ENCODE results near the gene COG1. TPM values are rescaled to one million over a fixed set of nuclear protein-coding genes. Genes with fewer than 3 reads are reported as not detected.

The COG1 gene
- total RNA-seq, 1 donor from 2014 or later, result 35.9 TPM

GRCh38 chr17:73200476-73200875 is 7.6 kb downstream of the COG1 start:
- no peak for DNase-seq (ENCODE audit: low spot score in 2 of 2)
- Histone ChIP-seq H3K4me1 (no peaks in the 10 kb centered on the region), H3K27me3 (no peaks in the 10 kb centered on the region), H3K27ac (no peak overlapping the region), H3K36me3 (peaks cover 83 to 92% of the 10 kb centered on the region in 2 donors), H3K9me3 (no peaks in the 10 kb centered on the region), H3K4me3 (no peak overlapping the region)
- no peak for TF ChIP-seq CTCF (IDR thresholded peaks at IDR 0.05)
- intact Hi-C loops (cut with DNase I), result no loop called here

DNA sequence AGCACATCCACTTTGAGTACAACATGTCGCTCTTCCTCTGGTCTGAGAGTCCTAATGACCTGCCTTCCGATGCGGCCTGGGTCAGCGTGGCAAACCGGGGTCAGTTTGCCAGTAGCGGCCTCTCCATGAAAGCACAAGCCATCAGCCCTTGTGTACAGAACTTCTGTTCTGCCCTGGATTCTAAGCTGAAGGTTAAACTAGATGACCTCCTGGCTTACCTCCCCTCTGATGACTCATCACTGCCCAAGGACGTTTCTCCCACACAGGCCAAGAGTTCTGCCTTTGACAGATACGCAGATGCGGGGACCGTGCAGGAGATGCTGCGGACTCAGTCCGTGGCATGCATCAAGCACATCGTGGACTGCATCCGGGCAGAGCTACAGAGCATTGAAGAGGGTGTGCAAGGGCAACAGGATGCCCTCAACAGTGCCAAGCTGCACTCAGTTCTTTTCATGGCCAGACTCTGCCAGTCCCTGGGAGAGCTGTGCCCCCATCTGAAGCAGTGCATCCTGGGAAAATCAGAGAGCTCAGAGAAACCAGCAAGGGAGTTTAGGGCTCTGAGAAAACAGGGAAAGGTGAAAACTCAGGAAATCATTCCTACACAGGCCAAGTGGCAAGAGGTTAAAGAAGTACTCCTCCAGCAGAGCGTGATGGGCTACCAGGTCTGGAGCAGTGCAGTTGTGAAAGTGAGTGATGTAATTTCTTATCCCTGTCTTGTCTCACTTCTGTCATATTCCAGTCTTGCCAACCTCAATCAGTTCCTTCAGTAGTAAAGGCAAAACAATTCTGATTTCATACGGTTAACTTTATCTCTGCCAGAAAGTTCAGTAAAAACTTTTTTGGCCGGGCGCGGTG is 8.6 kb downstream of the COG1 start:
- no peaks in the 10 kb centered on the region for H3K27me3 ChIP-seq
- H3K4me3 ChIP-seq, result no peak overlapping the region
- intact Hi-C loops (cut with DNase I), result no loop called here
- TF ChIP-seq CTCF (IDR thresholded peaks at IDR 0.05), result no peak
- no peak for DNase-seq (ENCODE audit: low spot score in 2 of 2)
- H3K27ac ChIP-seq, result no peak overlapping the region
- H3K4me1 ChIP-seq, result no peaks in the 10 kb centered on the region
- no peaks in the 10 kb centered on the region for H3K9me3 ChIP-seq
- H3K36me3 ChIP-seq, result peaks cover 92 to 100% of the 10 kb centered on the region in 2 donors

DNA sequence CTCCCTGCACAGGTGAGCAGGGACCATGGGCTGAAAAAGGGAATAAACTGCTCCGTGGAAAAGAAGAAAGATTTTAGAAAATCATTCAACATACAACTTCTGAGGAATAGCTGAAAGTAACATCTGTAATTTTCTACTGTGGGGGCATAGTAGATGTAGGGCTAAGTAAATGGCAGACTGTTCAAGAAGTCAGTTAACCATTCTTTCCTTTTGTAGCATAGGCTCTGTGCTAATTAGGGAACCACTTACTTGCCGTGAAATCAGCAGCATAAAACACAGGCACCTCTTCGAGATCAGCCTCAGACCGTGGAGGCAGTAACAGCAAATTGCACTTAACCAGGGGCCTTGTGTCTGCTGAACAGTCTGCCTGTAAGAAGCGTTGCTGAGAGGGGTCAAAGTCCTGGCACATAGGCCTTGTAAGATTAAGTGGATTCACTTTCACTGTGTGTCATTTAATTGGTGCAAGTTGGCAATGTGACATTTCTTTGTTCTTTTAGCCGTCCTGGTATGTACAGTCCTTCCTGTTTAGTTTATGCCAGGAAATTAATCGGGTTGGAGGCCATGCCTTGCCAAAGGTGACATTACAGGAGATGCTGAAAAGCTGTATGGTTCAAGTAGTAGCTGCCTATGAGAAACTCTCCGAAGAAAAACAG is 10.4 kb downstream of the COG1 start:
- Histone ChIP-seq H3K9me3 (no peaks in the 10 kb centered on the region), H3K36me3 (peaks cover 95 to 100% of the 10 kb centered on the region in 2 donors), H3K4me3 (no peak overlapping the region), H3K4me1 (no peaks in the 10 kb centered on the region), H3K27me3 (no peaks in the 10 kb centered on the region), H3K27ac (no peak overlapping the region)
- no peak for DNase-seq (ENCODE audit: low spot score in 2 of 2)
- intact Hi-C loops (cut with DNase I), result no loop called here
- no peak for TF ChIP-seq CTCF (IDR thresholded peaks at IDR 0.05)

- no peaks in the 10 kb centered on the region for H3K4me1 ChIP-seq
- H3K36me3 ChIP-seq, result peaks cover 94 to 100% of the 10 kb centered on the region in 2 donors
- no peak overlapping the region for H3K27ac ChIP-seq
- no peaks in the 10 kb centered on the region for H3K27me3 ChIP-seq
- intact Hi-C loops (cut with DNase I), result no loop called here
- DNase-seq (ENCODE audit: low spot score in 2 of 2), result no peak
- no peak overlapping the region for H3K4me3 ChIP-seq
- no peak for TF ChIP-seq CTCF (IDR thresholded peaks at IDR 0.05)
- H3K9me3 ChIP-seq, result no peaks in the 10 kb centered on the region
Measured at GRCh38 chr17:73203788-73204479, 11.1 kb downstream of the COG1 start.

GRCh38 chr17:73205459-73205961 is 12.7 kb downstream of the COG1 start:
- Histone ChIP-seq H3K27me3 (no peaks in the 10 kb centered on the region), H3K27ac (no peak overlapping the region), H3K4me3 (no peak overlapping the region), H3K4me1 (no peaks in the 10 kb centered on the region), H3K36me3 (peaks cover 88 to 95% of the 10 kb centered on the region in 2 donors), H3K9me3 (no peaks in the 10 kb centered on the region)
- DNase-seq (ENCODE audit: low spot score in 2 of 2), result peak in 1 of 2 donors; percentile 41
- intact Hi-C loops (cut with DNase I), result no loop called here
- no peak for TF ChIP-seq CTCF (IDR thresholded peaks at IDR 0.05)

Measured in ascending aorta (tissue), 2 donors.